HL-60 (cell line): ENCODE results near the gene MAP2K5.

Experiments used
- DNase-seq, 2 experiments: peaks; one replicate each; pipeline ENCODE4 v3.0.0-alpha.2; 2010 to 2020; ENCODE audit warnings: low read depth in 1 of 2, low spot score in 1 of 2
- H3K27ac ChIP-seq: fragments of 250-450 bp; sonication (Bioruptor Pico); replicated peaks from 2 replicates; pipeline ENCODE4 v1.5.1; 2020; ENCODE audit warnings: mild to moderate bottlenecking, moderate library complexity
- H3K27me3 ChIP-seq: fragments of 250-450 bp; sonication (Bioruptor Pico); 2 replicates; pipeline ENCODE4 v1.5.1; 2021; ENCODE audit warnings: mild to moderate bottlenecking, moderate library complexity; ENCODE audit not compliant: insufficient read depth, poor library complexity, severe bottlenecking
- H3K4me3 ChIP-seq: replicated peaks from 2 replicates; pipeline ENCODE4 v1.5.1; 2011; ENCODE audit warnings: mild to moderate bottlenecking, control low read depth, low read length; ENCODE audit not compliant: insufficient read depth
- GABPA ChIP-seq: IDR thresholded peaks from 2 replicates; pipeline ENCODE4 v1.6.1; 2012; ENCODE audit warnings: low read depth
- POLR2AphosphoS5 ChIP-seq: IDR thresholded peaks from 2 replicates; pipeline ENCODE4 v1.6.1; 2012; ENCODE audit warnings: low read depth
- SPI1 ChIP-seq: IDR thresholded peaks from 2 replicates; pipeline ENCODE4 v1.6.1; 2012; ENCODE audit warnings: low read depth, mild to moderate bottlenecking, borderline replicate concordance
- TF ChIP-seq, protein P1 (sequence below): IDR thresholded peaks from 2 replicates; pipeline ENCODE4 v1.6.1; 2012; ENCODE audit warnings: low read depth; ENCODE audit not compliant: insufficient replicate concordance
- TF ChIP-seq, protein P2 (sequence below): IDR thresholded peaks from one replicate; pipeline ENCODE4 v1.5.1; 2011; ENCODE audit warnings: low read length, control low read depth, inconsistent platforms; ENCODE audit not compliant: insufficient read depth

The MAP2K5 gene

DNA sequence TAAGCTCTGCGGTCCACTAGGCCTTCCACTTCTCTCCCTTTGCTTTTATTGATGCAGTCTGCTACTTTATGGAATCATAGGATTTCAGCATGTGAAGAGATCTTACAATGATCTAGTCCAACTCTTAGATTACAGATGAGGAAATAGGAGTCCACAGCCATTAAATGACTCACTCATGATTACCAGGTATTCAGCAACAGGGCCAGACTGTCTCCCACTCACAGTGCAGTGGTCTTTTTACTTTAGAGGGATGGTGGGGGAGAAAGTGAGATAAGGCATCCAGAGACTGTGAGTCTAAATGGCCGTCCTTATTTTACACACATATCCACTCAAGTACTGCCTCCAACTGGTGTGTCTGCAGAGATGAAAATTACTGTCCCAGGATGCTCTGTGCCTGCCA lies 194.3 kb downstream of the MAP2K5 start:
- TF ChIP-seq POLR2AphosphoS5 (no peak), SPI1 (no peak), GABPA (no peak)
- TF ChIP-seq, protein P1, sequence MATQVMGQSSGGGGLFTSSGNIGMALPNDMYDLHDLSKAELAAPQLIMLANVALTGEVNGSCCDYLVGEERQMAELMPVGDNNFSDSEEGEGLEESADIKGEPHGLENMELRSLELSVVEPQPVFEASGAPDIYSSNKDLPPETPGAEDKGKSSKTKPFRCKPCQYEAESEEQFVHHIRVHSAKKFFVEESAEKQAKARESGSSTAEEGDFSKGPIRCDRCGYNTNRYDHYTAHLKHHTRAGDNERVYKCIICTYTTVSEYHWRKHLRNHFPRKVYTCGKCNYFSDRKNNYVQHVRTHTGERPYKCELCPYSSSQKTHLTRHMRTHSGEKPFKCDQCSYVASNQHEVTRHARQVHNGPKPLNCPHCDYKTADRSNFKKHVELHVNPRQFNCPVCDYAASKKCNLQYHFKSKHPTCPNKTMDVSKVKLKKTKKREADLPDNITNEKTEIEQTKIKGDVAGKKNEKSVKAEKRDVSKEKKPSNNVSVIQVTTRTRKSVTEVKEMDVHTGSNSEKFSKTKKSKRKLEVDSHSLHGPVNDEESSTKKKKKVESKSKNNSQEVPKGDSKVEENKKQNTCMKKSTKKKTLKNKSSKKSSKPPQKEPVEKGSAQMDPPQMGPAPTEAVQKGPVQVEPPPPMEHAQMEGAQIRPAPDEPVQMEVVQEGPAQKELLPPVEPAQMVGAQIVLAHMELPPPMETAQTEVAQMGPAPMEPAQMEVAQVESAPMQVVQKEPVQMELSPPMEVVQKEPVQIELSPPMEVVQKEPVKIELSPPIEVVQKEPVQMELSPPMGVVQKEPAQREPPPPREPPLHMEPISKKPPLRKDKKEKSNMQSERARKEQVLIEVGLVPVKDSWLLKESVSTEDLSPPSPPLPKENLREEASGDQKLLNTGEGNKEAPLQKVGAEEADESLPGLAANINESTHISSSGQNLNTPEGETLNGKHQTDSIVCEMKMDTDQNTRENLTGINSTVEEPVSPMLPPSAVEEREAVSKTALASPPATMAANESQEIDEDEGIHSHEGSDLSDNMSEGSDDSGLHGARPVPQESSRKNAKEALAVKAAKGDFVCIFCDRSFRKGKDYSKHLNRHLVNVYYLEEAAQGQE: no peak
- TF ChIP-seq, protein P2, sequence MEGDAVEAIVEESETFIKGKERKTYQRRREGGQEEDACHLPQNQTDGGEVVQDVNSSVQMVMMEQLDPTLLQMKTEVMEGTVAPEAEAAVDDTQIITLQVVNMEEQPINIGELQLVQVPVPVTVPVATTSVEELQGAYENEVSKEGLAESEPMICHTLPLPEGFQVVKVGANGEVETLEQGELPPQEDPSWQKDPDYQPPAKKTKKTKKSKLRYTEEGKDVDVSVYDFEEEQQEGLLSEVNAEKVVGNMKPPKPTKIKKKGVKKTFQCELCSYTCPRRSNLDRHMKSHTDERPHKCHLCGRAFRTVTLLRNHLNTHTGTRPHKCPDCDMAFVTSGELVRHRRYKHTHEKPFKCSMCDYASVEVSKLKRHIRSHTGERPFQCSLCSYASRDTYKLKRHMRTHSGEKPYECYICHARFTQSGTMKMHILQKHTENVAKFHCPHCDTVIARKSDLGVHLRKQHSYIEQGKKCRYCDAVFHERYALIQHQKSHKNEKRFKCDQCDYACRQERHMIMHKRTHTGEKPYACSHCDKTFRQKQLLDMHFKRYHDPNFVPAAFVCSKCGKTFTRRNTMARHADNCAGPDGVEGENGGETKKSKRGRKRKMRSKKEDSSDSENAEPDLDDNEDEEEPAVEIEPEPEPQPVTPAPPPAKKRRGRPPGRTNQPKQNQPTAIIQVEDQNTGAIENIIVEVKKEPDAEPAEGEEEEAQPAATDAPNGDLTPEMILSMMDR: no peak
- Histone ChIP-seq H3K27ac (no peak overlapping the region), H3K27me3 (no peaks in the 10 kb centered on the region), H3K4me3 (no peak overlapping the region)
- DNase-seq: no peak

DNA sequence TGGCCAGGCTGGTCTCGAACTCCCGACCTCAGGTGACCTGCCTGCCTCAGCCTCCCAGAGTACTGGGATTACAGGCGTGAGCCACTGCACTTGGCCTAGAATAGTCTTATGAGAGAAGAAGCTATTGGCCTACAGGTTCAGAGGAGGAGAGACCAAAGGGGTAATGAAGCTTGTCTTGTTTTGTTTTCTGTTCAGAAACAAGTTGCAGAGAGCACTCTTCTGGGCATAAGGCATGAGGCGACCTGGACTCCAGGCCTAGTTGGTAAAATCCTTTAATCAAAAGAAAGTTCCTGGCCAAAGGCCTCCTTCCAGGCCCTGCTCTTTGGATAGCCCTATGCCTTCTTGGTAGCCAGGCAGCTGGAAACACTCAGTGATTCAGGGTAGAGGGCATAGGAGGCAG lies 195.6 kb downstream of the MAP2K5 start:
- no peak for DNase-seq
- Histone ChIP-seq H3K27ac (no peak overlapping the region), H3K4me3 (no peak overlapping the region), H3K27me3 (no peaks in the 10 kb centered on the region)
- no peak for TF ChIP-seq SPI1
- TF ChIP-seq, protein P2: no peak
- no peak for TF ChIP-seq GABPA
- TF ChIP-seq, protein P1: no peak
- TF ChIP-seq POLR2AphosphoS5: no peak

DNA sequence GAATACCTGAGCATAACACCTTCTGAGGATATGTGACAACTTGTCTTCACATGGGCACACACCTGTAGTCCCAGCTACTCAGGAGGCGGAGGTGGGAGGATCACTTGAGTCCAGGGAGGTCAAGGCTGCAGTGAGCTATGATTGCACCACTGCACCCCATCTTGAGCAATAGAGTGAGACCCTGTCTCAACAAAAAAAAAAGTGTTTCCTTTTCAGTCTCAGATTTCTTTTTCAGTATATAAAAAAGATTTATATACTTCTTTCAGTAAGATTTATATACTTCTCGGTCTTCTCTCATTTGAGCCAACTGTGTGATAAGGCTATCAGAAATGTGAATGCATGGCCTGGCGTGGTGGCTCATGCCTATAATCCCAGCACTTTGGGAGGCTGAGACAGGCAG lies 197.9 kb downstream of the MAP2K5 start:
- Histone ChIP-seq H3K4me3 (no peak overlapping the region), H3K27me3 (no peaks in the 10 kb centered on the region), H3K27ac (no peak overlapping the region)
- TF ChIP-seq POLR2AphosphoS5: no peak
- no peak for TF ChIP-seq GABPA
- TF ChIP-seq, protein P2: no peak
- no peak for TF ChIP-seq SPI1
- TF ChIP-seq, protein P1: no peak
- DNase-seq: no peak
